GM12878 (cell line): ENCODE results near the gene PRKN. TPM values are rescaled to one million over a fixed set of nuclear protein-coding genes. Genes with fewer than 3 reads are reported as not detected.

Source experiments
- ATAC-seq: fragments of 200-7000 bp; cut with Tn5 transposase; 3 replicates; pipeline ENCODE4 v1.9.1; 2020; ENCODE audit warnings: mild to moderate bottlenecking, moderate library complexity
- BruUV-seq: library from RNA; stranded (reverse); fragments of 400-500 nt; replicated peaks from 2 replicates; lab custom pipeline; 2021; lab: Mats Ljungman, UMichigan
- CTCF ChIA-PET: fragments of 300-600 bp; sonication (Branson Sonifier 250); formaldehyde crosslinking; extraction: SDS; loops from one replicate; lab custom pipeline; 2021; ENCODE audit warnings: inconsistent platforms; lab: Yijun Ruan, JAX
- POLR2A ChIA-PET: fragments of 350-600 bp; formaldehyde crosslinking; extraction: SDS; loops from one replicate; lab custom pipeline; 2021; ENCODE audit warnings: inconsistent platforms; lab: Charles Lee
- RAD21 ChIA-PET: fragments of 300-600 bp; sonication (Branson Sonifier 250); formaldehyde crosslinking; loops from one replicate; lab custom pipeline; 2023; ENCODE audit warnings: antibody characterized with exemption; ENCODE audit not compliant: unreplicated experiment; lab: Charles Lee
- SMC1A ChIA-PET: fragments of 300-600 bp; sonication (Branson Sonifier 250); formaldehyde crosslinking; loops from one replicate; lab custom pipeline; 2023; ENCODE audit not compliant: unreplicated experiment, uncharacterized antibody; lab: Charles Lee
- DNase-seq: peaks from one replicate; pipeline ENCODE4 v3.0.0-alpha.2; 2011; ENCODE audit warnings: low read depth, low spot score
- FAIRE-seq: peaks from 3 replicates; lab custom pipeline; 2011; peaks lifted over from hg19 to GRCh38; lab: Jason Lieb, UNC
- H2AFZ ChIP-seq: 2 replicates; pipeline ENCODE4 v1.6.0; 2011; ENCODE audit warnings: low read depth, low read length, control low read depth; ENCODE audit not compliant: control insufficient read depth
- H3K27ac ChIP-seq: 2 replicates; pipeline ENCODE4 v1.5.1; 2011; ENCODE audit warnings: control low read depth; ENCODE audit not compliant: control insufficient read depth, insufficient read depth
- H3K27me3 ChIP-seq, 2 experiments: replicated peaks in 1 of 2; 2 replicates each; pipeline versions ENCODE4 v1.6.0 to v1.6.1; 2011; ENCODE audit warnings: low read length in 1 of 2; ENCODE audit not compliant: control insufficient read depth in 2 of 2, insufficient read depth in 2 of 2
- H3K36me3 ChIP-seq, 2 experiments: 2 replicates each; pipeline ENCODE4 v1.5.1; 2011; ENCODE audit warnings: low read length in 1 of 2; ENCODE audit not compliant: control insufficient read depth in 2 of 2, insufficient read depth in 2 of 2
- H3K4me1 ChIP-seq: 2 replicates; pipeline ENCODE4 v1.6.1; 2011; ENCODE audit warnings: mild to moderate bottlenecking, low read length, moderate library complexity, mixed read lengths; ENCODE audit not compliant: control insufficient read depth, insufficient read depth
- H3K4me2 ChIP-seq: 2 replicates; pipeline ENCODE4 v1.6.0; 2011; ENCODE audit warnings: control low read depth; ENCODE audit not compliant: control insufficient read depth, insufficient read depth
- H3K4me3 ChIP-seq: fragments of 200-600 bp; sonication (generic); 2 replicates; pipeline ENCODE4 v1.5.1; 2016
- H3K79me2 ChIP-seq: 2 replicates; pipeline ENCODE4 v1.6.0; 2011; ENCODE audit warnings: low read length; ENCODE audit not compliant: control insufficient read depth, insufficient read depth
- H3K9ac ChIP-seq: 2 replicates; pipeline ENCODE4 v1.8.0; 2011; ENCODE audit warnings: low read length, control low read depth, mixed read lengths; ENCODE audit not compliant: control insufficient read depth, insufficient read depth
- H3K9me3 ChIP-seq: replicated peaks from 3 replicates; pipeline ENCODE4 v1.5.1; 2011; ENCODE audit warnings: mild to moderate bottlenecking, low read length; ENCODE audit not compliant: control insufficient read depth, insufficient read depth
- H4K20me1 ChIP-seq: 2 replicates; pipeline ENCODE4 v1.6.0; 2011; ENCODE audit not compliant: control insufficient read depth, insufficient read depth
- ATF2 ChIP-seq: IDR thresholded peaks from 2 replicates; pipeline ENCODE4 v1.6.1; 2012; ENCODE audit warnings: low read length, inconsistent platforms
- ATF7 ChIP-seq: fragments of 450-650 bp; IDR thresholded peaks from 2 replicates; pipeline ENCODE4 v1.6.1; 2016; ENCODE audit warnings: low read depth, mild to moderate bottlenecking
- CEBPB ChIP-seq, 2 experiments: fragments of 150-350 bp in 1 of 2; IDR thresholded peaks; 2 replicates each; pipeline ENCODE4 v1.6.1; 2012 to 2014; ENCODE audit warnings: low read depth in 2 of 2, low read length in 2 of 2, borderline replicate concordance in 1 of 2, inconsistent platforms in 1 of 2
- CREM ChIP-seq: IDR thresholded peaks from 2 replicates; pipeline ENCODE4 v1.6.1; 2014; ENCODE audit warnings: antibody characterized with exemption, low read depth
- EZH2 ChIP-seq: IDR thresholded peaks from 2 replicates; pipeline ENCODE4 v1.6.1; 2012; ENCODE audit warnings: low read depth, mild to moderate bottlenecking, control low read depth, inconsistent platforms, low read length, borderline replicate concordance; ENCODE audit not compliant: control insufficient read depth
- MEF2A ChIP-seq: IDR thresholded peaks from 2 replicates; pipeline ENCODE4 v1.6.1; 2011; ENCODE audit warnings: low read depth, mild to moderate bottlenecking, low read length, moderate library complexity; ENCODE audit not compliant: insufficient read depth
- NR2F1 ChIP-seq: fragments of 450-650 bp; conservative IDR thresholded peaks from 2 replicates; pipeline ENCODE4 v1.6.1; 2017; ENCODE audit warnings: mild to moderate bottlenecking
- REST ChIP-seq: IDR thresholded peaks from 2 replicates; pipeline ENCODE4 v1.6.1; 2012; ENCODE audit warnings: mild to moderate bottlenecking, low read depth, low read length
- RUNX3 ChIP-seq: IDR thresholded peaks from 2 replicates; pipeline ENCODE4 v1.6.1; 2012; ENCODE audit warnings: low read length, inconsistent platforms
- STAT1 ChIP-seq: fragments of 450-650 bp; conservative IDR thresholded peaks from 2 replicates; pipeline ENCODE4 v1.6.1; 2014; ENCODE audit warnings: antibody characterized with exemption, mild to moderate bottlenecking
- TBL1XR1 ChIP-seq: IDR thresholded peaks from 2 replicates; pipeline ENCODE4 v1.6.1; 2012; ENCODE audit warnings: low read depth, low read length, improper control_type of control experiment
- ZBTB40 ChIP-seq: fragments of 450-650 bp; IDR thresholded peaks from 2 replicates; pipeline ENCODE4 v1.6.1; 2016; ENCODE audit warnings: mild to moderate bottlenecking, moderate library complexity, borderline replicate concordance
- WGBS: methylation state at CpG from one replicate; pipeline ENCODE4 v1.1.6; 2016; ENCODE audit warnings: low lambda C conversion rate; ENCODE audit not compliant: insufficient replicate concordance, insufficient coverage; ENCODE audit errors: missing lambda C conversion rate; 5-methylcytosine and 5-hydroxymethylcytosine counted together
- in situ Hi-C: fragments of 300-500 bp; cut with MboI; formaldehyde crosslinking; loops from 9 replicates; pipeline ENCODE4 v1.14.3; 2018; ENCODE audit warnings: mixed read lengths
- intact Hi-C: fragments of 100-400 bp; cut with micrococcal nuclease; formaldehyde crosslinking; loops from one replicate; pipeline ENCODE4 v1.14.2; 2022; ENCODE audit not compliant: unreplicated experiment
- polyA plus RNA-seq, 11 experiments: library from polyadenylated mRNA; depleted of rRNA in 4 of 11; unstranded in 6 of 11; stranded (reverse) in 5 of 11; fragments of >200 nt; fragmentation: Nextera tagmentation in 4 of 11; fragmentation: Illumina TruSeq in 1 of 11; extraction: Ambion mirVana in 4 of 11; extraction: Trizol in 1 of 11; gene quantifications; 1 replicate in 1 of 11; 2 replicates in 10 of 11; pipeline versions ENCODE4 v1.2.1 to v1.2.3, GENCODE V29; 2011 to 2016; ENCODE audit warnings: inconsistent platforms in 2 of 11, missing spikeins in 2 of 11, low read depth in 1 of 11
- total RNA-seq, 4 experiments: library from RNA; depleted of rRNA in 3 of 4; stranded (reverse); fragments of >200 nt in 3 of 4; fragmentation: Illumina TruSeq in 1 of 4; extraction: Trizol in 1 of 4; gene quantifications; 2 replicates each; pipeline versions ENCODE4 v1.2.1 to v1.2.3, GENCODE V29; 2013 to 2021

Gene PRKN
- total and polyA plus RNA-seq, 10 of the 15 experiments (the other 5 are each of a cell fraction or from before 2014, with no cell fraction given) = 0.06 to 0.09 TPM; not detected in 8

GRCh38 chr6:161853657-161854056 is 873.9 kb downstream of the PRKN start:
- ChIA-PET CTCF (no interaction called here), SMC1A (interaction anchor here (1.0 kb wide), 1 partner anchor 25 kb away, joined by 4 read pairs; no protein-coding TSS in a partner anchor), RAD21 (no interaction called here), POLR2A (interaction anchor here (0.6 kb wide), 1 partner anchor 398 kb away, joined by 3 read pairs; no protein-coding TSS in a partner anchor)
- no peak for DNase-seq
- BruUV-seq = no TSS peak
- Histone ChIP-seq H3K4me2 (no peak overlapping the region), H2AFZ (no peak overlapping the region), H3K79me2 (no peaks in the 10 kb centered on the region), H3K36me3 (no peaks in the 10 kb centered on the region), H3K27ac (no peak overlapping the region), H3K9me3 (no peaks in the 10 kb centered on the region), H3K9ac (no peak overlapping the region), H3K27me3 (no peaks in the 10 kb centered on the region), H3K4me3 (no peak overlapping the region), H4K20me1 (no peaks in the 10 kb centered on the region), H3K4me1 (no peaks in the 10 kb centered on the region)
- ATAC-seq = no peak
- TF ChIP-seq ATF7 (no peak), CEBPB (IDR thresholded peaks at IDR 0.05; ENCODE audit: borderline replicate concordance in 1 of 2, low read depth in 2 of 2, low read length in 2 of 2) (no peak), ZBTB40 (no peak), STAT1 (no peak), RUNX3 (no peak), EZH2 (no peak), CREM (no peak), ATF2 (no peak), REST (no peak), TBL1XR1 (no peak), MEF2A (no peak), NR2F1 (no peak)
- FAIRE-seq = no peak
- intact Hi-C loops = no loop called here
- in situ Hi-C loops = no loop called here
- WGBS = 16% methylated on average over 6 of the region's 7 CpGs
